HEK293 (cell line): ENCODE results near the gene MXI1.
A peak's percentile ranks its signal among the peaks of the same experiment; 100 is the strongest.

Experiments used
- GLI4 ChIP-seq: fragments of 450-650 bp; formaldehyde crosslinking; IDR thresholded peaks from 2 replicates; pipeline ENCODE4 v1.5.1; 2016; ENCODE audit warnings: missing biosample characterization, missing genetic modification characterization
- INSM2 ChIP-seq: fragments of 450-650 bp; formaldehyde crosslinking; IDR thresholded peaks from 2 replicates; pipeline ENCODE4 v1.5.1; 2016; ENCODE audit warnings: missing biosample characterization, missing genetic modification characterization
- KLF1 ChIP-seq: fragments of 450-650 bp; formaldehyde crosslinking; IDR thresholded peaks from 2 replicates; pipeline ENCODE4 v1.5.1; 2016; ENCODE audit warnings: missing biosample characterization, missing genetic modification characterization
- OSR2 ChIP-seq: fragments of 450-650 bp; formaldehyde crosslinking; IDR thresholded peaks from 2 replicates; pipeline ENCODE4 v1.5.1; 2016; ENCODE audit warnings: missing biosample characterization, missing genetic modification characterization
- RBAK ChIP-seq: fragments of 450-650 bp; formaldehyde crosslinking; IDR thresholded peaks from 2 replicates; pipeline ENCODE4 v1.5.1; 2016; ENCODE audit warnings: missing biosample characterization, missing genetic modification characterization
- SETDB1 ChIP-seq: IDR thresholded peaks from one replicate; pipeline ENCODE4 v1.6.1; 2017; ENCODE audit warnings: mild to moderate bottlenecking, low read length, moderate library complexity, mixed read lengths; ENCODE audit not compliant: insufficient read length
- TRIM28 ChIP-seq: IDR thresholded peaks from 2 replicates; pipeline ENCODE4 v1.6.1; 2011; ENCODE audit warnings: low read length, control low read depth, borderline replicate concordance
- YY2 ChIP-seq: fragments of 450-650 bp; formaldehyde crosslinking; IDR thresholded peaks from 2 replicates; pipeline ENCODE4 v1.5.1; 2016; ENCODE audit warnings: missing biosample characterization, missing genetic modification characterization
- ZFP69B ChIP-seq: fragments of 450-650 bp; formaldehyde crosslinking; IDR thresholded peaks from 2 replicates; pipeline ENCODE4 v1.5.1; 2016; ENCODE audit warnings: missing biosample characterization, missing genetic modification characterization
- ZNF157 ChIP-seq: fragments of 450-650 bp; formaldehyde crosslinking; IDR thresholded peaks from 2 replicates; pipeline ENCODE4 v1.5.1; 2016; ENCODE audit warnings: missing biosample characterization, missing genetic modification characterization
- ZNF2 ChIP-seq: fragments of 450-650 bp; formaldehyde crosslinking; IDR thresholded peaks from 2 replicates; pipeline ENCODE4 v1.5.1; 2016; ENCODE audit warnings: missing biosample characterization, missing genetic modification characterization
- ZNF248 ChIP-seq: fragments of 450-650 bp; formaldehyde crosslinking; IDR thresholded peaks from 2 replicates; pipeline ENCODE4 v1.5.1; 2017; ENCODE audit warnings: missing biosample characterization, missing genetic modification characterization
- ZNF292 ChIP-seq: fragments of 450-650 bp; formaldehyde crosslinking; IDR thresholded peaks from 2 replicates; pipeline ENCODE4 v1.5.1; 2016; ENCODE audit warnings: low read depth, missing biosample characterization, missing genetic modification characterization, borderline replicate concordance
- ZNF37A ChIP-seq: fragments of 450-650 bp; IDR thresholded peaks from 2 replicates; pipeline ENCODE4 v1.5.1; 2018; ENCODE audit warnings: missing biosample characterization, missing genetic modification characterization
- ZNF416 ChIP-seq: fragments of 450-650 bp; formaldehyde crosslinking; IDR thresholded peaks from 2 replicates; pipeline ENCODE4 v1.5.1; 2016; ENCODE audit warnings: missing biosample characterization, missing genetic modification characterization
- ZNF423 ChIP-seq: fragments of 450-650 bp; formaldehyde crosslinking; IDR thresholded peaks from 2 replicates; pipeline ENCODE4 v1.5.1; 2016; ENCODE audit warnings: missing biosample characterization, missing genetic modification characterization
- ZNF530 ChIP-seq: fragments of 450-650 bp; formaldehyde crosslinking; IDR thresholded peaks from 2 replicates; pipeline ENCODE4 v1.5.1; 2016; ENCODE audit warnings: low read depth, missing biosample characterization, missing genetic modification characterization
- ZNF544 ChIP-seq: fragments of 450-650 bp; formaldehyde crosslinking; IDR thresholded peaks from 2 replicates; pipeline ENCODE4 v1.5.0; 2017; ENCODE audit warnings: missing biosample characterization, missing genetic modification characterization
- ZNF548 ChIP-seq: fragments of 450-650 bp; formaldehyde crosslinking; IDR thresholded peaks from 2 replicates; pipeline ENCODE4 v1.5.1; 2016; ENCODE audit warnings: missing biosample characterization, missing genetic modification characterization
- ZNF600 ChIP-seq: fragments of 450-650 bp; formaldehyde crosslinking; IDR thresholded peaks from 2 replicates; pipeline ENCODE4 v1.5.1; 2016; ENCODE audit warnings: missing biosample characterization, missing genetic modification characterization
- ZNF623 ChIP-seq: fragments of 450-650 bp; formaldehyde crosslinking; IDR thresholded peaks from 2 replicates; pipeline ENCODE4 v1.5.1; 2016; ENCODE audit warnings: missing biosample characterization, missing genetic modification characterization
- ZNF626 ChIP-seq: fragments of 450-650 bp; sonication (Bioruptor Pico); formaldehyde crosslinking; IDR thresholded peaks from 2 replicates; pipeline ENCODE4 v1.5.1; 2018; ENCODE audit warnings: missing biosample characterization, missing genetic modification characterization, inconsistent platforms
- ZNF629 ChIP-seq: fragments of 450-650 bp; formaldehyde crosslinking; IDR thresholded peaks from 2 replicates; pipeline ENCODE4 v1.5.1; 2017; ENCODE audit warnings: missing biosample characterization, missing genetic modification characterization
- ZNF654 ChIP-seq: fragments of 450-650 bp; formaldehyde crosslinking; IDR thresholded peaks from 2 replicates; pipeline ENCODE4 v1.5.1; 2016; ENCODE audit warnings: low read depth, missing biosample characterization, missing genetic modification characterization
- ZNF660 ChIP-seq: fragments of 450-650 bp; IDR thresholded peaks from 2 replicates; pipeline ENCODE4 v1.5.1; 2018; ENCODE audit warnings: missing biosample characterization, mild to moderate bottlenecking, missing genetic modification characterization
- ZNF692 ChIP-seq: fragments of 450-650 bp; formaldehyde crosslinking; IDR thresholded peaks from 2 replicates; pipeline ENCODE4 v1.5.1; 2016; ENCODE audit warnings: missing biosample characterization, missing genetic modification characterization
- ZNF701 ChIP-seq: fragments of 450-650 bp; formaldehyde crosslinking; IDR thresholded peaks from 2 replicates; pipeline ENCODE4 v1.5.1; 2016; ENCODE audit warnings: missing biosample characterization, missing genetic modification characterization
- ZNF785 ChIP-seq: fragments of 450-650 bp; formaldehyde crosslinking; IDR thresholded peaks from 2 replicates; pipeline ENCODE4 v1.5.1; 2016; ENCODE audit warnings: missing biosample characterization, missing genetic modification characterization
- ZSCAN23 ChIP-seq: fragments of 450-650 bp; formaldehyde crosslinking; IDR thresholded peaks from 2 replicates; pipeline ENCODE4 v1.5.1; 2016; ENCODE audit warnings: missing biosample characterization, missing genetic modification characterization
- TF ChIP-seq, protein P1 (sequence below): fragments of 450-650 bp; formaldehyde crosslinking; IDR thresholded peaks from 2 replicates; pipeline ENCODE4 v1.5.1; 2017; ENCODE audit warnings: missing biosample characterization, missing genetic modification characterization
- TF ChIP-seq, protein P2 (sequence below): fragments of 450-650 bp; formaldehyde crosslinking; optimal IDR thresholded peaks from 2 replicates; pipeline ENCODE3; 2016; ENCODE audit warnings: missing biosample characterization, mild to moderate bottlenecking, missing genetic modification characterization
- TF ChIP-seq, protein P3 (sequence below): fragments of 450-650 bp; formaldehyde crosslinking; IDR thresholded peaks from 2 replicates; pipeline ENCODE4 v1.5.1; 2016; ENCODE audit warnings: missing biosample characterization, missing genetic modification characterization
- TF ChIP-seq, protein P4 (sequence below): fragments of 450-650 bp; formaldehyde crosslinking; IDR thresholded peaks from 2 replicates; pipeline ENCODE4 v1.5.1; 2016; ENCODE audit warnings: missing biosample characterization, missing genetic modification characterization, borderline replicate concordance

MXI1 gene

GRCh38 chr10:110210674-110211464 is 3.5 kb downstream of the MXI1 start (continued):
- TF ChIP-seq RBAK (tag by site-specific recombination) (no peak), ZNF654 (tag by site-specific recombination) (no peak), ZNF629 (tag by site-specific recombination) (peak; percentile 86), ZNF548 (tag by site-specific recombination) (no peak), ZNF626 (tag by site-specific recombination) (no peak), ZNF544 (tag by site-specific recombination) (no peak), ZNF623 (tag by site-specific recombination) (peak; percentile 2; the same call in 1 of the 2 replicates), YY2 (no peak), ZNF292 (tag by site-specific recombination) (no peak), OSR2 (tag by site-specific recombination) (no peak), ZNF692 (tag by site-specific recombination) (peak; percentile 79), ZSCAN23 (0 out of 2 replicates have a peak, but pooled peaks have one; percentile 77), ZFP69B (tag by site-specific recombination) (peak; percentile 37; the same call in 1 of the 2 replicates), ZNF600 (tag by site-specific recombination) (peak; percentile 85), ZNF2 (tag by site-specific recombination) (peak; percentile 73), ZNF530 (tag by site-specific recombination) (no peak), KLF1 (tag by site-specific recombination) (peak; percentile 65), ZNF37A (tag by site-specific recombination) (no peak), ZNF785 (tag by site-specific recombination) (no peak), ZNF248 (no peak), ZNF416 (tag by site-specific recombination) (no peak), INSM2 (tag by site-specific recombination) (peak; percentile 82), TRIM28 (peak; percentile 15), ZNF701 (no peak), ZNF423 (no peak; the same call in 1 of the 2 replicates), ZNF157 (tag by site-specific recombination) (no peak), GLI4 (tag by site-specific recombination) (no peak), ZNF660 (peak; percentile 65; the same call in 1 of the 2 replicates), SETDB1 (no peak)
- TF ChIP-seq, protein P1, sequence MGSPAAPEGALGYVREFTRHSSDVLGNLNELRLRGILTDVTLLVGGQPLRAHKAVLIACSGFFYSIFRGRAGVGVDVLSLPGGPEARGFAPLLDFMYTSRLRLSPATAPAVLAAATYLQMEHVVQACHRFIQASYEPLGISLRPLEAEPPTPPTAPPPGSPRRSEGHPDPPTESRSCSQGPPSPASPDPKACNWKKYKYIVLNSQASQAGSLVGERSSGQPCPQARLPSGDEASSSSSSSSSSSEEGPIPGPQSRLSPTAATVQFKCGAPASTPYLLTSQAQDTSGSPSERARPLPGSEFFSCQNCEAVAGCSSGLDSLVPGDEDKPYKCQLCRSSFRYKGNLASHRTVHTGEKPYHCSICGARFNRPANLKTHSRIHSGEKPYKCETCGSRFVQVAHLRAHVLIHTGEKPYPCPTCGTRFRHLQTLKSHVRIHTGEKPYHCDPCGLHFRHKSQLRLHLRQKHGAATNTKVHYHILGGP (tag by site-specific recombination): no peak
- TF ChIP-seq, protein P2, sequence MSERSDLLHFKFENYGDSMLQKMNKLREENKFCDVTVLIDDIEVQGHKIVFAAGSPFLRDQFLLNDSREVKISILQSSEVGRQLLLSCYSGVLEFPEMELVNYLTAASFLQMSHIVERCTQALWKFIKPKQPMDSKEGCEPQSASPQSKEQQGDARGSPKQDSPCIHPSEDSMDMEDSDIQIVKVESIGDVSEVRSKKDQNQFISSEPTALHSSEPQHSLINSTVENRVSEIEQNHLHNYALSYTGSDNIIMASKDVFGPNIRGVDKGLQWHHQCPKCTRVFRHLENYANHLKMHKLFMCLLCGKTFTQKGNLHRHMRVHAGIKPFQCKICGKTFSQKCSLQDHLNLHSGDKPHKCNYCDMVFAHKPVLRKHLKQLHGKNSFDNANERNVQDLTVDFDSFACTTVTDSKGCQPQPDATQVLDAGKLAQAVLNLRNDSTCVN (tag by site-specific recombination): peak; percentile 99
- TF ChIP-seq, protein P3, sequence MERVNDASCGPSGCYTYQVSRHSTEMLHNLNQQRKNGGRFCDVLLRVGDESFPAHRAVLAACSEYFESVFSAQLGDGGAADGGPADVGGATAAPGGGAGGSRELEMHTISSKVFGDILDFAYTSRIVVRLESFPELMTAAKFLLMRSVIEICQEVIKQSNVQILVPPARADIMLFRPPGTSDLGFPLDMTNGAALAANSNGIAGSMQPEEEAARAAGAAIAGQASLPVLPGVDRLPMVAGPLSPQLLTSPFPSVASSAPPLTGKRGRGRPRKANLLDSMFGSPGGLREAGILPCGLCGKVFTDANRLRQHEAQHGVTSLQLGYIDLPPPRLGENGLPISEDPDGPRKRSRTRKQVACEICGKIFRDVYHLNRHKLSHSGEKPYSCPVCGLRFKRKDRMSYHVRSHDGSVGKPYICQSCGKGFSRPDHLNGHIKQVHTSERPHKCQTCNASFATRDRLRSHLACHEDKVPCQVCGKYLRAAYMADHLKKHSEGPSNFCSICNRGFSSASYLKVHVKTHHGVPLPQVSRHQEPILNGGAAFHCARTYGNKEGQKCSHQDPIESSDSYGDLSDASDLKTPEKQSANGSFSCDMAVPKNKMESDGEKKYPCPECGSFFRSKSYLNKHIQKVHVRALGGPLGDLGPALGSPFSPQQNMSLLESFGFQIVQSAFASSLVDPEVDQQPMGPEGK (tag by site-specific recombination): peak; percentile 93
- TF ChIP-seq, protein P4, sequence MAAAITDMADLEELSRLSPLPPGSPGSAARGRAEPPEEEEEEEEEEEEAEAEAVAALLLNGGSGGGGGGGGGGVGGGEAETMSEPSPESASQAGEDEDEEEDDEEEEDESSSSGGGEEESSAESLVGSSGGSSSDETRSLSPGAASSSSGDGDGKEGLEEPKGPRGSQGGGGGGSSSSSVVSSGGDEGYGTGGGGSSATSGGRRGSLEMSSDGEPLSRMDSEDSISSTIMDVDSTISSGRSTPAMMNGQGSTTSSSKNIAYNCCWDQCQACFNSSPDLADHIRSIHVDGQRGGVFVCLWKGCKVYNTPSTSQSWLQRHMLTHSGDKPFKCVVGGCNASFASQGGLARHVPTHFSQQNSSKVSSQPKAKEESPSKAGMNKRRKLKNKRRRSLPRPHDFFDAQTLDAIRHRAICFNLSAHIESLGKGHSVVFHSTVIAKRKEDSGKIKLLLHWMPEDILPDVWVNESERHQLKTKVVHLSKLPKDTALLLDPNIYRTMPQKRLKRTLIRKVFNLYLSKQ (tag by site-specific recombination): no peak
